Chondrocyte (in vitro differentiated cells): ENCODE results near the gene RALGAPB. TPM values are rescaled to one million over a fixed set of nuclear protein-coding genes. Genes with fewer than 3 reads are reported as not detected.

ENCODE experiments used
- DNase-seq: peaks from one replicate; pipeline ENCODE4 v3.0.0; 2021; ENCODE audit warnings: mixed read lengths, low spot score
- H3K27ac Mint-ChIP-seq: one replicate; pipeline ENCODE4 v1.8.0; 2021; ENCODE audit warnings: mild to moderate bottlenecking, moderate library complexity, mixed read lengths; ENCODE audit not compliant: unreplicated experiment
- H3K27me3 Mint-ChIP-seq: 2 replicates; pipeline ENCODE4 v1.8.0; 2021; ENCODE audit warnings: low read depth, mixed read lengths
- H3K36me3 Mint-ChIP-seq: 2 replicates; pipeline ENCODE4 v1.8.0; 2021; ENCODE audit warnings: low read depth, mixed read lengths
- H3K4me1 Mint-ChIP-seq: 2 replicates; pipeline ENCODE4 v1.8.0; 2021; ENCODE audit warnings: low read depth, mild to moderate bottlenecking, mixed read lengths
- H3K4me3 Mint-ChIP-seq: one replicate; pipeline ENCODE4 v1.8.0; 2021; ENCODE audit warnings: mild to moderate bottlenecking, moderate library complexity, mixed read lengths; ENCODE audit not compliant: unreplicated experiment
- H3K9me3 Mint-ChIP-seq: 2 replicates; pipeline ENCODE4 v1.8.0; 2021; ENCODE audit warnings: low read depth, mixed read lengths
- total RNA-seq: library from RNA; stranded (reverse); gene quantifications from 3 replicates; pipeline ENCODE4 v1.2.1, GENCODE V29; 2021
- TF ChIP-seq, protein P1 (sequence below): fragments of 200-600 bp; sonication (generic); IDR thresholded peaks from 2 replicates; pipeline ENCODE4 v1.5.0; 2021; ENCODE audit warnings: antibody characterized with exemption, mild to moderate bottlenecking, moderate library complexity

The RALGAPB gene
- total RNA-seq, 1 donor from 2014 or later, result 32.6 TPM

DNA sequence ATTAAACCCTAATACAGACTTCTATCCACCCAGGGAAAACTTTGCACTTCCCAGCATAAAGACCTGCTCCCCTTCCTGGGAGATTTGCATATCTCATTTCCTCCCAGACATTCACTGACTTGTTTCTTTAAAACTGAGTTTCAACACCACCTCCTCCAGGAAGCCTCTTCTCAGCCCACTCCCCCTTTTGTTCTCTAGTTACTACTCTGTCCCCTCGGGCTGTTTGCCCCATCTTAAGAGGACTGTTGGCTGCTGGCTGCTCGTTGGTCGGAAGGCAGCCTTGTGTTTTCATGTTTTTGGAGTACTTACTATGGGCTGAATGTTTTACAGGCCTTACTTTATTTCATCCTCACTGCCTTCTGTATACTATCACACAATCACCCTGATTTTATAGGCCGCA, 135.5 kb downstream of the RALGAPB start:
- TF ChIP-seq, protein P1, sequence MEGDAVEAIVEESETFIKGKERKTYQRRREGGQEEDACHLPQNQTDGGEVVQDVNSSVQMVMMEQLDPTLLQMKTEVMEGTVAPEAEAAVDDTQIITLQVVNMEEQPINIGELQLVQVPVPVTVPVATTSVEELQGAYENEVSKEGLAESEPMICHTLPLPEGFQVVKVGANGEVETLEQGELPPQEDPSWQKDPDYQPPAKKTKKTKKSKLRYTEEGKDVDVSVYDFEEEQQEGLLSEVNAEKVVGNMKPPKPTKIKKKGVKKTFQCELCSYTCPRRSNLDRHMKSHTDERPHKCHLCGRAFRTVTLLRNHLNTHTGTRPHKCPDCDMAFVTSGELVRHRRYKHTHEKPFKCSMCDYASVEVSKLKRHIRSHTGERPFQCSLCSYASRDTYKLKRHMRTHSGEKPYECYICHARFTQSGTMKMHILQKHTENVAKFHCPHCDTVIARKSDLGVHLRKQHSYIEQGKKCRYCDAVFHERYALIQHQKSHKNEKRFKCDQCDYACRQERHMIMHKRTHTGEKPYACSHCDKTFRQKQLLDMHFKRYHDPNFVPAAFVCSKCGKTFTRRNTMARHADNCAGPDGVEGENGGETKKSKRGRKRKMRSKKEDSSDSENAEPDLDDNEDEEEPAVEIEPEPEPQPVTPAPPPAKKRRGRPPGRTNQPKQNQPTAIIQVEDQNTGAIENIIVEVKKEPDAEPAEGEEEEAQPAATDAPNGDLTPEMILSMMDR, result no peak
- no peaks in the 10 kb centered on the region for H3K36me3 Mint-ChIP-seq
- DNase-seq, result no peak
- H3K27ac Mint-ChIP-seq, result no peak overlapping the region
- no peaks in the 10 kb centered on the region for H3K9me3 Mint-ChIP-seq
- no peak overlapping the region for H3K4me3 Mint-ChIP-seq
- peaks cover 7% of the 10 kb centered on the region for H3K4me1 Mint-ChIP-seq
- H3K27me3 Mint-ChIP-seq, result peaks cover 20% of the 10 kb centered on the region

DNA sequence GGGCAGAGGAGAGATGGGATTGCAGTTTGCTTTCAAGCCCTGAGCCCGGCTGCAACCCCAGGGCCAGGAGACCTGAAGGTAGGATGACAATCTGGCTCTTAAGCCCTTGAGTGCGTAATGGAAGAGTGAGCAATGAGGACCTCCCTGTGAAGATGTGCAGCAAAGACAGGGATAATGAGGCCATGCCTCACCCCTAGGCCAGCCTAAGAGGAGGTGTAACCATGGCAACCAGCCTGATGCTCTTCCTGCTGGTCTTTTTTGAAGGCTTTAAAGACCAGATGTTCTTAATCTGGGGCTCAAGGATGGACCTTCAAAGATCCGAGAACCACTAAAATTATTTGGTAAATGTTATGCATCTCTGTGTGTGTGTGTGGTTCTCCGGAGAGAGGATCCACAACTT, 137.2 kb downstream of the RALGAPB start:
- Mint-ChIP-seq H3K4me3 (no peak overlapping the region), H3K9me3 (no peaks in the 10 kb centered on the region), H3K27ac (no peak overlapping the region), H3K27me3 (peaks cover 21% of the 10 kb centered on the region), H3K4me1 (peaks cover 6% of the 10 kb centered on the region), H3K36me3 (no peaks in the 10 kb centered on the region)
- TF ChIP-seq, protein P1, result no peak
- DNase-seq, result no peak

DNA sequence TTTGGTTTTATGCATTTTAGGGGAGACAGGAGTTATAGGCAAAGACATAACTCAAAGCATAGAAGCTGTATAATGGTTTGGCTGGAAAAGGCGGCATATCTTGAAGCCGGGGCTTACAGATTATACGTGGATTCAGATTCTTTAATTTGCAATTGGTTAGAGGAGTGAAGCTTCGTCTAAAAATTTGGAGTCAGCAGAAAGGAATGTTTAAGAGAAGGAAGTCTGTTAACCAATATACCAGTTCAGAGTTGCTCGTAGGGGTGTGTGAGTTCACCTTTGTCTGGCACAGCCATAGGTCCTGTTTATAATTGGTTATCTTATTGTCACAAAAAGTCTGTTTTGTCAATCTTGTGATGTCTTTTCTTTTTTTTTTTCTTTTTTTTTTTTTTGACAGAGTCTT, 137.9 kb downstream of the RALGAPB start:
- DNase-seq, result no peak
- no peaks in the 10 kb centered on the region for H3K9me3 Mint-ChIP-seq
- H3K27me3 Mint-ChIP-seq, result peaks cover 21% of the 10 kb centered on the region
- H3K4me3 Mint-ChIP-seq, result no peak overlapping the region
- peaks cover 3% of the 10 kb centered on the region for H3K4me1 Mint-ChIP-seq
- TF ChIP-seq, protein P1, result no peak
- no peak overlapping the region for H3K27ac Mint-ChIP-seq
- no peaks in the 10 kb centered on the region for H3K36me3 Mint-ChIP-seq

GRCh38 chr20:38612751-38613515, 140.3 kb downstream of the RALGAPB start:
- peaks cover 3% of the 10 kb centered on the region for H3K4me1 Mint-ChIP-seq
- no peaks in the 10 kb centered on the region for H3K9me3 Mint-ChIP-seq
- DNase-seq, result no peak
- no peak overlapping the region for H3K27ac Mint-ChIP-seq
- no peaks in the 10 kb centered on the region for H3K36me3 Mint-ChIP-seq
- no peak overlapping the region for H3K4me3 Mint-ChIP-seq
- peaks cover 29% of the 10 kb centered on the region for H3K27me3 Mint-ChIP-seq
- TF ChIP-seq, protein P1, result no peak

DNA sequence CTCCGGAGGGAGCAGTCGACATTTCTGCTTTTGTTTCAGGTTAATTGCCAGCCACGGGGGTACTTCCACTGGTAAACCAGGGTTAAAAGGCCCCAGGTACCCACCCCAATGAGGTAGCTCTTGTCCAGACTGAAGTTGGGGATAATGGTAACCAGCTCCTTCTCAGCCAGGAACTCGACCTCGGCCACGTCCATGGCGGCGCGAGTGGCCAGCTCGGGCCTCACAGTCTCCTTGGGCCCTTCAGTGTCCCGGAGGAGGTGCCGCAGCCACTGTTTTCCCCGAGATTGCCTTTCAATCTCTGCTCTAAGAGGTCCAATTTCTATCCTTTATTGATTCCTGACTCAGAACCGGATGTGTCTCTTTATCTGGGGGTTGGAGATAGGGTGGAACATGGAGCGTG, 142.6 kb downstream of the RALGAPB start:
- H3K4me1 Mint-ChIP-seq, result peaks cover 3% of the 10 kb centered on the region
- no peak for DNase-seq
- H3K27ac Mint-ChIP-seq, result no peak overlapping the region
- H3K4me3 Mint-ChIP-seq, result no peak overlapping the region
- TF ChIP-seq, protein P1, result no peak
- H3K27me3 Mint-ChIP-seq, result peaks cover 38% of the 10 kb centered on the region
- no peaks in the 10 kb centered on the region for H3K36me3 Mint-ChIP-seq
- no peaks in the 10 kb centered on the region for H3K9me3 Mint-ChIP-seq
